HG03135 (cell line): ENCODE measurements around the gene DIPK2A.

Source experiments
- ATAC-seq: cut with Tn5 transposase; IDR thresholded peaks from one replicate; pipeline ENCODE4 v1.9.1; 2021; ENCODE audit warnings: mild to moderate bottlenecking, moderate library complexity; ENCODE audit not compliant: unreplicated experiment

Gene DIPK2A

DNA sequence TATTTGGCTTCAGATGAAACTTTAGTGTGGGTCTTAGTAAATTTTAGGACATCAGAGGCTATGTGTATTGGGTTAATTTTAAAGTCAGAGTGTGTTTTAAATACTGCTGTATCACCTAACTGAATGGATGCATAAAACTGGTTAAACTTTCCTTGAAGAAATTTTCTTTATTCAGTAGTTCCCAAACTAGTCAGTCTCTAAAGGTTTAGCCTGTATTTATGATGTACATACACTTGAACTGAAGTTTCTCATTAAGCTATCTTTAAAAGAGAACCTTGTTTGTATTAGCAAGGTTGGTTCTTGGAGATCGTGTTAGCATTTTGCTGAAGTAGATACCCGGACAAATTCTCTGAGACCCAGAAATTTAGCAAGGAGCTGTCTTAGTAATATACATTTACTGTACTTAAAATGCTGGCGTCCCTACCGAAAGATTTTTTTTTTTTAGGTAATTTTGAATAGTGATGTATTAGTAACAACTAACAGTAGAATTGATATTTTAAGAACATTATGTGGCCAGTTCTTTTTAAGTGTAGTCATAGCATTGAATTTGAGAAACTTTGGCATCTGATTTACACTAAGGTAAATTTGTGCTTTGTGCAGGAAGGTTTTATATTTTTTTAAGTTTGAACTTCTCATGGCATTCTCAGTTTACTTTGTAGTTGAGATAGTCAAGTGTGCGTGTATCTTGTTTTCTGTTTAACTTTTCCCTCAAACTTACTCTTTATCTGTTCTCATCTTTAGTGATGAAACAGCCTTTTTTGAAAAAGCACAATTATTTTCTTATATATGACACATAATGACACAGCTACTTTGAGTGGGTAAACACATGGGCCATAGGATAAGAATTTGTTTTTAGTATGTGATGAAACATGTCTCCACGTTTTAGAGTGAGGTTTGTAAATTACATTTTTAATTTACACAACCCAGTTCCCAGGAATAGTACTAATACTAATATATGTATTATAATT lies 2.9 kb downstream of the DIPK2A start:
- ATAC-seq: no peak

GRCh38 chr3:143975554-143976152 lies 4.0 kb downstream of the DIPK2A start:
- no peak for ATAC-seq

DNA sequence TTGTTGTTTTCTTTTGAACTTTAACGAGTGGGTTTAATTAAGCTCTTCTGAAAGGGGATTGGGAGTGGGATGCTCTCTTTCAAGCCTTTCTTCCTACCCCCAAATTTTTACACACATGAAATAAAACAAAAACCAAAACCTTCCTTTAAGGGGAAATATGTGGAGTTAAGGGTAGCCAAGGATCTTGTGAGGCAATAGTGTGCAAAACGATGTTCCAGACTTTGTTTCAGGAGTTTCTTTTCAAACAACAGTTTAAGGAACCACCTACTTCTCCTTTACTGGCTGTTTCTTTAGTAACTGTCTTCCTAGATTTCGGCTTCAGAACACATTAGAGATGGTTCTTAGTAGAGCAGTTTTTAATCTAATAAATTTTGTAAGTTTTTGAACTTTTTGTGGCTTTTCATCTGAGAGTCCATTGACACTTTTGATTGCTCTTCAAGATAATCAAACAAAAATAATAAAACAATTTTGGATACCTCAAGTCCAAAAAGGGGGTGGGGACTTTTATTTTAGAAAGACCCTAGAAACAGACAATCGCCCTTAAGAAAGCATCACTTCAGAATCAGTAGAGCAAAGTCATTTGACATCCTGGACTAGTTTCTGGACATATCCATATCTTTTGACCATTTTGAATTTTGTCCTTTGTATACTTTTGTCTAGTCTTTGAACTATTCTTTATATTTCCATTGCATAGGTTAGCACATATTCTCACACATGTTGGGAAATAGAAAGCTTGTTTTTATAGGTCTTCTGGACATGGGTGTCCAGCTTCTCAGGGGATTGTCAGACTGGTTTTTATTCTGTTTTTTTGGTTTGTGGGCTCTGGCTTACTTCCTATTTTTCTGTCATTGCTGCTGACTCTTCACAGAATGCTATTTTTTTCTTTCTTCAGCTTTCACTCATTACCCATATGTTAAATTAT lies 6.0 kb downstream of the DIPK2A start:
- peak; percentile 33 for ATAC-seq

DNA sequence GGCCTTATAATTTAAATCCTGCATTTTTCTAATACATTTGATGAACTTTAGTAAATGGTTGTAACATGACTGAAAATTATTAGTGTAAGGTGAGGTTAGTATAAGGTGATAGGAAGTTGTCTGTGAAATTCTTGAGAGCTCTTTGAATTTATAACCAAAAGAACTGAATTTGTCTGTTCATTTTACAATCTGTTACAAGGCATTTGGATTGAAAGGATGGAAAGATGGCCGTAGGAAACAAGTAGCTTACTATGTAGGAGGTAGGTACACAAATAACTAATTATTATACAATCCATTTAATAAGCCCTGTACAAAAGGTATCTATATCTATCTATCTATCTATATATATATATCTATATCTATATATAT lies 6.6 kb downstream of the DIPK2A start:
- ATAC-seq: no peak

DNA sequence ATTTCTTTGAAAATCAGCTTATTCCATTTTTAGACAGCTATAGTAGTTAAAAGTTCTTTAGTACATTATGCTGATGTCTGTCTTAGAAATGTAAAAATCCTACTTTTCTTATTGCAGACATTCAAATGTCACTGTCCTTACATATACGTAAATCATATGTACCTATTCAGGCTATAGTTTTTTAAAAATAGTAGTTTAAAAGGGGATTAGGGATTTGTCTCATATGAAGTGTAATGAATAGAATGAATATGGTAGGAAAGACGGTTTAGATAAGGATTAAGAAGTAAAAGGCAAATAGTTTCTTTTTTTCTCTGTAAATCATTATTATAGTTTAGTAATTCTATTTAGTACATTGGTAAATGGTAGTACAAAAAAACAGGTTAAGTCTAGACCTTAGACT lies 7.4 kb downstream of the DIPK2A start:
- ATAC-seq: no peak

DNA sequence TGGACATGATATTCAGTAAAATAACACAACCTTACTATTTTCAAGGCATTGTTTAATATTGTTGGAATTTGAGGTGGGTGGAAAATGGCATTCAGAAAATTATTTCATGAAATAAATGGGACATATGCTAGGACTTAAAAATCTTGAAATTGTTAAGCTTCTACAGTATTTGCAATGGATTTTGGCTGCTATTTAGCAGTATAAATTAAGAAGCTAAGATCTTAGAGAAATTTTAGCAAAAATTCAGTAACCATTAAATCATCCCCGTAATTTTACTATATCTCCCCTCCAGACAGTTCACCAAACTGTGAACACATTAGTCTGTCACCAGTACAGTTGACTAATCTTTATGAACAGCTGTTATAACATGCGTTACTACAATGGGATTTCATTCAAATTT lies 8.2 kb downstream of the DIPK2A start:
- ATAC-seq: no peak

DNA sequence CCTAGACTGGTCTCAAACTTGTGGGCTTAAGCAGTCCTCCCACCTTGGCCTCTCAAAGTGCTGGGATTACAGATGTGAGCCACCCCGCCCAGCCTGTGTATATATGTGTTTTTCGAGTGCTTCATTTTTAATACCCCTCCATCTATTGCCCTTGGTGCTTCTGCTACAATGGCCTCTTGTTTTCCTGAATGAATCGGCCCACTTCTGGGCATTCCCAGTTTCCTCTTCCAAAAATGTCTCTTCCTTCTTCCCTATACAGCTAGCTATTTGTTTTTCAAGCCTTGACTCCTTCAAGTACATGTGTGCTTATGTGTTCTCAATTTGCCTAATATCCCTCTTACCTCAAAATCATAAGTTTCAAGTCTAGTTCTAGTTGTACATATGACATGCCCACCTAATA lies 16.7 kb downstream of the DIPK2A start:
- no peak for ATAC-seq

DNA sequence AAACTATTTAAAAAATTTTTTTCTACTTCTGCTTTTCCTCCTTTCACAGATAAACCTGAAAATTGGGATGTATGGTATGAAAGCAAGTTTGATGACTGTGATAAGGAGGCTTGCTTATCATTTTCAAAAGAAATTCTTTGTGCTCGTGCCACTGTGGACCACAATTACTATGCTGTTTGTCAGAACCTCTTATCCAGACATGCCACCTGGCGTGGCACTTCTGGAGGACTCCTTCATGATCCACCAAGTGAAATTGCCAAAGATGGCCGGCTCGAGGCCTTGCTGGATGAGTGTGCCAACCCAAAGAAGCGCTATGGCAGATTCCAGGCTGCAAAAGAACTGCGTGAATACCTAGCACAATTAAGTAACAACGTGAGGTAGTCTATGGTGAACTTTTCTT lies 17.8 kb downstream of the DIPK2A start:
- ATAC-seq: no peak

DNA sequence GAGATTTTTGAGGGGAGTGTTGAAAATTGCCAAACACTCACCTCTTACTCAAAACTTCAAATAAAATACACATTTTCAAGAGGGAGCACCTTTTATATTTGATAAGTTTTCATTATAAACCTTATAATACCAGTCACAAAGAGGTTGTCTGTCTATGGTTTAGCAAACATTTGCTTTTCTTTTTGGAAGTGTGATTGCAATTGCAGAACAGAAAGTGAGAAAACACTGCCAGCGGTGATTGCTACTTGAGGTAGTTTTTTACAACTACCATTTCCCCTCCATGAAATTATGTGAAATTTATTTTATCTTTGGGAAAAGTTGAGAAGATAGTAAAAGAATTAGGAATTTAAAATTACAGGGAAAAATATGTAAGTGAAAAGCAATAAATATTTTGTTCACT lies 20.1 kb downstream of the DIPK2A start:
- peak; percentile 63 for ATAC-seq

- no peak for ATAC-seq
Measured at GRCh38 chr3:143998266-143998665, 26.6 kb downstream of the DIPK2A start.

DNA sequence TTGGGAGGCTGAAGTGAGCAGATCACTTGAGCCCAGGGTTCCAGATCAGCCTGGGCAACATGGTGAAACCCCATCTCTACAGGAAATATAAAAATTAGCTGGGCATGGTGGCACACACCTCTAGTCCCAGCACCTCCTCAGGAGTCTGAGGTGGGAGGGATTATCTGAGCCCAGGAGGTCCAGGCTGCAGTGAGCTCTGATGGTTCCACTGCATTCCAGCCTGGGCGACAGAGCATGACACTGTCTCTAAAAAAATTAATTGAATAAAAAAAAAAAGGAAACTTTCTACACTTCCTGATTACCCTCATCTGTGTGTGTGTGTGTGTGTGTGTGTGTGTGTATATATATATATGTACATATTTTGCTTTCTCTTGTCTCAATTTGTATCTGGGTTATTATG lies 31.4 kb downstream of the DIPK2A start:
- no peak for ATAC-seq

DNA sequence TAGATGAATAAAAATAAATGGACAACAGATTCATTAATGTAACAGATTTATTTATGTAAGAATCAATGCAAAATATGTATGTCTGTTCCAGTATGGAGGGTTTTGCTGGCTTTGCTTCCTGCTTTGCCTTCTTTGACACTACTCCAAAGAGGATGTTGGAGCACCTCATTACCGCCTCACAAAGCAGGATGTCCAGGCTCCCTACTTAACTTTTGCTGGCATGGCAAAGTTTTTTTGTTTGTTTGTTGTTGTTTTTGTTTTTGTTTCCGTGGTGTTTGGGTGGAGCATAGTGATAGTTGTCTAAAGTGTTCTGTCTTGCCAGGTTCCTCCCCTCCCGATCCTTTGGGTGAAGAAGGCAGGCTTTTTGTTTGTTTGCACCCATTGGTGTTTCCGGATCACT lies 38.7 kb downstream of the DIPK2A start:
- no peak for ATAC-seq

DNA sequence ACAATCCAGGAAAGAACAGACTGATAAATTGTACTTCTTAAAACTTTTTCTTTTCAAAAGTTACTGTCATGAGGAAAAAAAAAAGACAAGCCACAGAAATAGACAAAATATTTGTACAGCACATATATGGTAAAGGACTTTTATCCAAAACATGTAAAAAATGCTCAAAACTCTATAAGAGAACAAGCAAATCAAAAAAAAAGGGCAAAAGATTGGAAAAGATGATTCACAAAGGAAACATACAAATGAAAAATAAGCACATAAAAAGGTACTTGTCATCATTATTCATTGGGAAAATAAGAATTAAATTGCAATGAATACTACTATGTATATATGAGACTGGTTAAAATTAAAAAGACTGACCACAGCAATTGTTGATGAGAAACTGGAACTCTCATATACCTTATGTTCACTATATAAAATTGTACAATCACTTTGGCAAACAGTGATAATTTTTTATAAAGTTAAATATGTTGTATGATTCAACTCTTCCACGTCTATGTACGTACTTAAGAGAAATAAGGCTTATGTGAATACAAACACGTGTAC lies 39.7 kb downstream of the DIPK2A start:
- no peak for ATAC-seq

DNA sequence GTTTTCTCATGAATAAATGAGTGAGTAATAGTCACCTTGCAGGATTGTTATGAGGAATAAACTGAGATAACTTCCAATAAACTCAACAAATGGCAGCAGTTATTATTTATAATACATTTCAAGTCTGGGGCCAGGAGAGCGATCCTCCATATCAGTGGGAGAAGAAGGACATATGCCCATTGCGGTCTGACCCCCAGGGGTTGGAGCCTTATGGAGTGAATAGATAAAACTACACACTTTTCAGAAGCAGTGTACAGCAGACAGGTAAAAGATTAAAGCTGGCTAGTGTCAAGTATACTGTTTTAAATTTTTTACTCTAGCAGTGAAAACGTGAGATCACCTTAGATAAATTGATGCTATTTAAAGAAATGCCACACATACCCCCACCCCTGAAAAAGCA lies 43.5 kb downstream of the DIPK2A start:
- ATAC-seq: no peak

DNA sequence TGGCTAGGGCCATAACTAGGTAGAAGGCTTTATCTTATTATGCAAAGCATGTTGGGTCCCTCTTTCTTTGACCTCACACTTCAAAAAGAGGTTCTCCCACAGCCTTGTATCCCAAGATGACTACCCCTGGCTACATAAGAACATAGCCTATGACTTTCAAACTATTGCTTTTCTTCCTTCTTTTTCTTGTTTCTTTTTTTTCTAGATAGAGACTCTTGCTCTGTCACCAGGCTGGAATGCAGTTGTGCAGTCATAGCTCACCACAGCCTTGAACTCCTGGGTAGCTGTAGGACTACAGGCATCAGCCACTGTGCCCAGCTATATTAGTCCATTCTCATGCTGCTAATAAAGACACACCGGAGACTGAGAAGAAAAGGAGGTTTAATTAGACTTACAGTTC lies 47.2 kb downstream of the DIPK2A start:
- no peak for ATAC-seq
